Cardiac muscle cell (in vitro differentiated cells and primary cell): Measurements from ENCODE around the gene ZNF827. TPM values are rescaled to one million over a fixed set of nuclear protein-coding genes. Genes with fewer than 3 reads are reported as not detected.

Source experiments
- DNase-seq, 2 donors: peaks; one replicate each; pipeline versions ENCODE4 v3.0.0 to v3.0.0-alpha.2; 2010 to 2017; ENCODE audit warnings: low read depth in 1 of 2, low spot score in 1 of 2
- H3K27ac ChIP-seq: fragments of 200-600 bp; sonication (generic); 2 replicates; pipeline ENCODE4 v1.5.1; 2016
- H3K27me3 ChIP-seq: fragments of 200-600 bp; sonication (generic); 2 replicates; pipeline ENCODE4 v1.6.0; 2016; ENCODE audit warnings: control low read depth
- H3K36me3 ChIP-seq: fragments of 200-600 bp; sonication (generic); 2 replicates; pipeline ENCODE4 v1.5.1; 2016; ENCODE audit warnings: control low read depth
- H3K4me1 ChIP-seq: fragments of 200-600 bp; sonication (generic); 2 replicates; pipeline ENCODE4 v1.8.1; 2017; ENCODE audit warnings: low read depth, mild to moderate bottlenecking, mixed run types
- H3K4me3 ChIP-seq: fragments of 200-600 bp; sonication (generic); 2 replicates; pipeline ENCODE4 v1.5.1; 2016; ENCODE audit warnings: mild to moderate bottlenecking
- H3K9me3 ChIP-seq: fragments of 200-600 bp; sonication (generic); 2 replicates; pipeline ENCODE4 v1.5.1; 2017; ENCODE audit warnings: low read depth, mild to moderate bottlenecking, control low read depth
- polyA plus RNA-seq: library from polyadenylated mRNA; unstranded; fragments of >200 nt; fragmentation: Nextera tagmentation; extraction: Ambion mirVana; gene quantifications from 2 replicates; pipeline ENCODE4 v1.2.1, GENCODE V29; 2016
- total RNA-seq: library from RNA; depleted of rRNA; stranded (reverse); fragments of >200 nt; gene quantifications from 2 replicates; pipeline ENCODE4 v1.2.3, GENCODE V29; 2016
- TF ChIP-seq, protein P1 (sequence below): IDR thresholded peaks from 2 replicates; pipeline ENCODE4 v1.5.1; 2012; ENCODE audit warnings: low read depth, mild to moderate bottlenecking, low read length

Gene ZNF827
- total and polyA plus RNA-seq, 2 experiments from 2014 or later, result 13.2 to 37.3 TPM

DNA sequence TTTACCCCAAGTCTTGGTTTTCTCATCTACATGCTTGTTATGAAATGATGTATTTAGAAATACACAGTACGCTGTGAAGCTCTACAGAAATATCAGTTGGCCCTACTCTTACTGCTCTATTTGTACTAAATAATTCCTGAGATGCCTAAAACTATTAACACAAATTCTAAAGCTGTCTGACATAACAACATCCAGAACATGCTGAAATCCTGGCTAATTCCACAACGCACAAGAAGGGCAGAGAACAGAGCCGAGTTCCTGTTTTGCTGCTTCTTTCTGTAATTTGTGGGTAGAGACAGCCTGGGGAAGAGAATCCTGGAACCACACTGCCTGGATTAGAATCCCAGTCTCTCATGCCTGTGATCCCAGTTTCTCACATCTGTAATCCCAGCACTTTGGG, 59.0 kb downstream of the ZNF827 start:
- no peak overlapping the region for H3K27ac ChIP-seq
- peak in 1 of 2 donors; percentile 71 for DNase-seq
- H3K27me3 ChIP-seq, result no peaks in the 10 kb centered on the region
- H3K4me3 ChIP-seq, result no peak overlapping the region
- H3K9me3 ChIP-seq, result no peaks in the 10 kb centered on the region
- peaks cover 12% of the 10 kb centered on the region for H3K4me1 ChIP-seq
- TF ChIP-seq, protein P1, sequence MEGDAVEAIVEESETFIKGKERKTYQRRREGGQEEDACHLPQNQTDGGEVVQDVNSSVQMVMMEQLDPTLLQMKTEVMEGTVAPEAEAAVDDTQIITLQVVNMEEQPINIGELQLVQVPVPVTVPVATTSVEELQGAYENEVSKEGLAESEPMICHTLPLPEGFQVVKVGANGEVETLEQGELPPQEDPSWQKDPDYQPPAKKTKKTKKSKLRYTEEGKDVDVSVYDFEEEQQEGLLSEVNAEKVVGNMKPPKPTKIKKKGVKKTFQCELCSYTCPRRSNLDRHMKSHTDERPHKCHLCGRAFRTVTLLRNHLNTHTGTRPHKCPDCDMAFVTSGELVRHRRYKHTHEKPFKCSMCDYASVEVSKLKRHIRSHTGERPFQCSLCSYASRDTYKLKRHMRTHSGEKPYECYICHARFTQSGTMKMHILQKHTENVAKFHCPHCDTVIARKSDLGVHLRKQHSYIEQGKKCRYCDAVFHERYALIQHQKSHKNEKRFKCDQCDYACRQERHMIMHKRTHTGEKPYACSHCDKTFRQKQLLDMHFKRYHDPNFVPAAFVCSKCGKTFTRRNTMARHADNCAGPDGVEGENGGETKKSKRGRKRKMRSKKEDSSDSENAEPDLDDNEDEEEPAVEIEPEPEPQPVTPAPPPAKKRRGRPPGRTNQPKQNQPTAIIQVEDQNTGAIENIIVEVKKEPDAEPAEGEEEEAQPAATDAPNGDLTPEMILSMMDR, result no peak
- peaks cover 9% of the 10 kb centered on the region for H3K36me3 ChIP-seq

DNA sequence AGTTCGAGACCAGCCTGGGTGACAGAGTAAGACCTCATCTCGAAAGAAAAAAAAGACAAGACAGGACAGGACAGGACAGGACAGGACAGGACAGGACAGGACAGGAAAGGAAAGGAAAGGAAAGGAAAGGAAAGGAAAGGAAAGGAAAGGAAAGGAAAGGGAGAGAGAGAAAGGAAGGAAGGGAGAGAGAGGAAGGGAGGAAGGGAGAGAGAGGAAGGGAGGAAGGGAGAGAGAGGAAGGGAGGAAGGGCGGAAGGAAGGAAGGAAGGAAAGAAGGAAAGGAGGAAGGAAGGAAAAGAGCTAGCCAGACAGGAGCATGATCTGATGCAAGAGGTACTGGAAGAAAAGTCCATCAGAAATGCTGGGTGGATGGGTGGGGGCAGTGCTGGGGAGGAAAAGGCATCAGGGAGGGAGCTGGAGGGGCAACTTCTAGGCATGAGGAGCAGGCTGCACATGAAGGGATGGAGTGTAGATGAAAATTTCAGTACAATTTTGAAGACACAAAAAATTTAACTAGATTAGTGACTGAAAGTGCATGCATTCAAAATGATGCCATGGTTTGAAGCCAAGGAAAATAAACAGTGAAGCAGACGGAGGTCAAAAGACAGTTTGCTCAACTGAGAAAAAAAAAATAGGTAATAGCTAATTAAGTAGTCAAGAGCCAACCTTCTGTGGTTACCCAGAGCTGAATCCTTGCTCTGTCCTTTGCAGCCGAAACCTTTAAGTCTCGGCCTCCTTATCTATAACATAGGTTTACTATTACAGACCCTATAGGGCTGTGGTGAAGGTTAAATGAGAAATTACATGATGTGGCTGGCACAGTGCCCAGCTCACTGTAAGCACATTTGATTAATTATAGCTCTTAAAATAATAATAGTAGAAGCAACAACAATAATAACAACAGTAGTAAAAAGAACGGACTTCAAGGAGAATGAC, 59.9 kb downstream of the ZNF827 start:
- H3K4me3 ChIP-seq, result no peak overlapping the region
- no peaks in the 10 kb centered on the region for H3K9me3 ChIP-seq
- peaks cover 6% of the 10 kb centered on the region for H3K4me1 ChIP-seq
- TF ChIP-seq, protein P1, result no peak
- H3K27me3 ChIP-seq, result no peaks in the 10 kb centered on the region
- H3K36me3 ChIP-seq, result peaks cover 9% of the 10 kb centered on the region
- H3K27ac ChIP-seq, result no peak overlapping the region
- peak in 1 of 2 donors; percentile 68 for DNase-seq

DNA sequence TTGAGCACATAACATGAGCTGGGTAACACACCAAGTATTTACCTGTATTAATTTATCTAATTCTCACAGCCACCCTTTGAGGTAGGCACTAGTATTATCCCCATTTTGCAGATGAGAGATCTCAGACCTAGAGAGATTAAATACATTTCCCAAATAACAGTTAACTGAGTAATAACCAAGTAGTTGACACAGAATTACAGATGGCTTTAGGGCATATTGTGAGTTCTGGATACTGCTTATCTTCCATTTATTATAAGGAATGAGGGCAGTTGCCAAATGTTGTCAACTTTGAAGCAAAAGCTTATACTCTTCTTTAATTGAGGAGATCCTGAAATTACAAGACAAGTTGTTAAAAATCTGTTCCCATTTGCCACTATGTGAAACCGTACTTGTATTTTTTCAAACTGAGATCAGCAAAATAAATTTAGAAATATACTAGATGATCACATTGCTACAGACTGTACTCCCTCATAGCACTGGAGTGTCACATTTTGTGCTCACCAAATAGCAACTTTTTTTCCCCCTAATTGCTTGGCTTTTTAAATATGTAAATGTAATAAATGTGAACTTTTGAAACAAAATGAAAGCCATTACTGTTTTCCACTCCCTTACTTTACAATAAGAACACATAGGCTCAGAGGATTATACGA, 62.0 kb downstream of the ZNF827 start:
- no peaks in the 10 kb centered on the region for H3K9me3 ChIP-seq
- no peak for DNase-seq

DNA sequence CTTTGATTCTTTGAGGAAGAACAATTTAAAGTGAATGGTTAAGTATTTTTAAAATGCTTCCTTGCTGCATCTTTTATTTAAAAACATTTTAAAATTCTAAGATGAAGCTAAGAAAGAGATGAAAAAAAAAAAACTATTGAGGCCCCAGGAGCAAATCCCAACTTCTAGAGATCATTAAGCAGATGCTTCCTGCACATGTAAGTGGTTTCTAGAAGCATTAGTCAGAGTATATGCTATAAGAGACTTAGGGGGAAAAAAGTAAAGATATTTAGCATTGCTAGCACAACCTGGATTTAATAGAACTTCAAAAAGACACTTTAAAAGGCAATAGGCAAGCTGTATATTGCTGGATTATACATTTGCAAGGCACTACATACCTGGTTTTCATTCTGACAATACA, 64.7 kb downstream of the ZNF827 start:
- DNase-seq, result no peak
- Histone ChIP-seq H3K9me3 (no peaks in the 10 kb centered on the region), H3K4me3 (no peak overlapping the region), H3K4me1 (no peaks in the 10 kb centered on the region), H3K27me3 (no peaks in the 10 kb centered on the region), H3K27ac (no peak overlapping the region), H3K36me3 (peaks cover 13% of the 10 kb centered on the region)
- TF ChIP-seq, protein P1, result no peak

More for the DNA sequence above, 62.0 kb downstream of the ZNF827 start:
- H3K4me1 ChIP-seq, result no peaks in the 10 kb centered on the region
- H3K36me3 ChIP-seq, result peaks cover 9% of the 10 kb centered on the region
- H3K27me3 ChIP-seq, result no peaks in the 10 kb centered on the region
- no peak overlapping the region for H3K4me3 ChIP-seq
- H3K27ac ChIP-seq, result no peak overlapping the region
- TF ChIP-seq, protein P1, result no peak

DNA sequence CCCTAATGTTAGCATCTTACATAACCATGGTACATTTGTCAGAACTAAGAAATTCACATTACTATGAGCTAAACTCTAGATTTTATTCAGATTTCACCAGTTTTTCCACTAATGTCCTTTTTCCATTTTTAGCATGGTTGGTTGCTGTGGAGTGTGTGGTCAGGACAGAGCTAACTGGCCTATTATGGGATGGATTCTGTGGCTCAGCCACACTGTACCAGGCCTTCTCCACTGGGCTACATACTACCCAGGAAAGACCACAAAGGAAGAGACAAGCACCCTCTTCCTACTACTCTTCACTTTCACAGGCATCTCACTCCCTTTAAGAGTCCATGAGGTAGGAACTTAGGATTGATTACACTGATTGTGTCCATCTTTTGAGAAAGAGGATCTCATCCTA, 67.4 kb downstream of the ZNF827 start:
- DNase-seq, result no peak
- Histone ChIP-seq H3K4me3 (no peak overlapping the region), H3K36me3 (peaks cover 5% of the 10 kb centered on the region), H3K4me1 (no peaks in the 10 kb centered on the region), H3K9me3 (no peaks in the 10 kb centered on the region), H3K27me3 (no peaks in the 10 kb centered on the region), H3K27ac (no peak overlapping the region)
- TF ChIP-seq, protein P1, result no peak
